GM18868 (cell line): ENCODE results near the gene LRRK2.
"Not testable (repeated sequence)": the region's sequence is repeated elsewhere in the genome, so short reads cannot be mapped to it uniquely, and the experiment has no call there.

ENCODE experiments used
- ATAC-seq: cut with Tn5 transposase; IDR thresholded peaks from one replicate; pipeline ENCODE4 v1.9.1; 2021; ENCODE audit warnings: mild to moderate bottlenecking, moderate library complexity; ENCODE audit not compliant: unreplicated experiment

LRRK2 gene

DNA sequence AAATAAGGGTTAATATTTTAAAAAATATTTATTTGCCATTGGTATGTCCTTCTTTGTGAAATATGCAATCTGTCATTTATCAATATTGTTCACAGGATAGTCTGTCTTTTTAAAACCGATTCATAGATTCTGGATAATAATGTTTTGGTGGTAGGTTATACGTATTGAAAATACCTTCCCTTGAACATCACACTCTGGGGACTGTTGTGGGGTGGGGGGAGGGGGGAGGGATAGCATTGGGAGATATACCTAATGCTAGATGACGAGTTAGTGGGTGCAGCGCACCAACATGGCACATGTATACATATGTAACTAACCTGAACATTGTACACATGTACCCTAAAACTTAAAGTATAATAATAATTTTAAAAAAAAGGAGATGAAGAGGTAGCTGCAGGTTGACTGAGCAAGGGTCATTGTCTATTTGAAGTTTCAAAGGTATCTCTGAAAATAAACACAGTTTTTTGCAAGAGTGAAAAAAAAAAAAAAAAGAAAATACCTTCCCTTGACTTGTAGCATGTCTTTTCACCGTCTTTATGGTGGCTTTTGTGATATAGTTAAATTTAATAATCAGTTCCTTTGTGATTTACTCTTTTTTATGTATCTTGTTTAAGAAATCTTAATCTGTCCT lies 19.8 kb downstream of the LRRK2 start:
- not testable (repeated sequence) for ATAC-seq

DNA sequence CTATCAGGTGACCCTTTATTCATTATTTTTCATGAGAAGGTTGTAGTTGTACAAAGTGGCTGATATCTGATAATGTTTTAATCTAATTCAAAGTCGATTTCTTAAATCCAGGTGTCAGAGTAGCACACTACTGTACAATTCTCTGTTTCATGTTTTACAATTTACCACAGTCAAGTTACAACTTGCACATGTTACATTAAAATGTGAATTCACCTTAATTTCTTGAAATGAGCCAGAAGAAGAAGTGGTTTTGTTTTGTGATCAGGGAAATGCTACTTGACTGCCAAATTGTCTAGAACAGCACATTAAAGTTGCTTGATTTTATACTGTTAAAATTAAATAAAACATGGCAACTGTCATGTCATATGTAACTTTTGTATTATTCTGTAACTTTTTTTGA lies 23.2 kb downstream of the LRRK2 start:
- ATAC-seq = no peak

DNA sequence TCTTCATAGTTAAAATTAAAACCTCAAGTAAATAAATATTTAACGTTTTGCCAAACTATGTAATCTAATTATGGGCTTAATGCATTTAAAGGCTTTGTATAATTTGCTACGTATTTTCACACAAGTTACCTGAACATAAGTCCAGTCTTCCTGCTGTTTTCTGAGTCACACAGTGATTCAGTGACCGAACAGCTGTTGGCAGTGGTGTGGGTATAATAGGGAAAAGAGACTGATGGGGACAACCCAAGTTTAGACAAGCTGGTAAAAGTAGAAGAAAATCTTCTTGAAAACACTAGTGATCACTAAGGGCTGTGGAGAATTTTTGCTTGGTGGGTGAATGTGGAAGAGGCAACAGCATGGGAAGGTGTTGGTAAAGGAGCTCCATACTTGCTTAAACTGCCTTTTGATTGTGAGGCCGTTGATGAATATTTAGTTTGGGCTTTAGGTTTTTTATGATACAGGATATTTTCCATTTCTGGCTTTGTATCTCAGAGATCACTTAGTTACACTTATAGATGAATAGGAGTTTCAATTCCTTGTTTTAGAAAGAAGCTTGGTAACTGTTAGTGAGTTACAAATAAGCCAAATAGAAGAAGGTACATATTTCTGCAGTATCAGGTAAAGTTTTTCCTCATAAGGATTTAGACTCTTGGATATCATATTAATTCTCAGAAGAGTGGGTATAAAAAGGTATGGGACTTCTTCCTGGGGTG lies 23.9 kb downstream of the LRRK2 start:
- ATAC-seq = peak; percentile 55

DNA sequence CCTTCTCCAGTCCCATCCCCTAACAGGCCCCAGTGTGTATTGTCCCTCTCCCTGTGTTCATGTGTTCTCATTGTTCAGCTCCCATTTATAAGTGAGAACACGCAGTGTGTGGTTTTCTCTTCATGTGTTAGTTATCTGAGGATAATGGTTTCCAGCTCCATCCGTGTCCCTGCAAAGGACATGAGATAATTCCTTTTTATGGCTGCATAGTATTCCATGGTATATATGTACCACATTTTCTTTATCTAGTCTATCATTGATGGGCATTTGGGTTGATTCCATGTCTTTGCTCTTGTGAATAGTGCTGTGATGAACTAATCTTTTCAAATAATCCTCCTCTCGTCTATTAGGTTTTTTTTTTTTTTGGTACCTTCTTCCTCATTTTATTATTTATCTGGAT lies 25.9 kb downstream of the LRRK2 start:
- not testable (repeated sequence) for ATAC-seq

DNA sequence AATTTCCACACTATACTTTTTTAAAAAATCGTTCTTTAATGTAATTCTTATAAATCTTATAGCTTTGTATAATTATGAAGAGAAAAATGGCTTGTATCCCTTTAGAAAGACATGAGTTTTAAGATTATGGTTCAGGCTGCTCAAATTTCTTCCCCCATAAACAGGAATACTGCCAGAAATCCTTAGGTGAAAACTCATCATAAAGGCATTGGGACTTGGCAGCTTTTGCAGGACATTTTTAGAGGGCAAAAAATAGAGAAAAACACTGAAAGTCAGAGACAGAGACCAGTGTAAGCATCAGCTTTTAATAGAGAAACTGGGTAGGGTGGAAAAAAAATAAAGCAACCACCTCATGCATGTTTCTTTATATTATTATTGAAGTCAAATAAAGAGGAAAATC lies 29.1 kb downstream of the LRRK2 start:
- ATAC-seq = no peak

DNA sequence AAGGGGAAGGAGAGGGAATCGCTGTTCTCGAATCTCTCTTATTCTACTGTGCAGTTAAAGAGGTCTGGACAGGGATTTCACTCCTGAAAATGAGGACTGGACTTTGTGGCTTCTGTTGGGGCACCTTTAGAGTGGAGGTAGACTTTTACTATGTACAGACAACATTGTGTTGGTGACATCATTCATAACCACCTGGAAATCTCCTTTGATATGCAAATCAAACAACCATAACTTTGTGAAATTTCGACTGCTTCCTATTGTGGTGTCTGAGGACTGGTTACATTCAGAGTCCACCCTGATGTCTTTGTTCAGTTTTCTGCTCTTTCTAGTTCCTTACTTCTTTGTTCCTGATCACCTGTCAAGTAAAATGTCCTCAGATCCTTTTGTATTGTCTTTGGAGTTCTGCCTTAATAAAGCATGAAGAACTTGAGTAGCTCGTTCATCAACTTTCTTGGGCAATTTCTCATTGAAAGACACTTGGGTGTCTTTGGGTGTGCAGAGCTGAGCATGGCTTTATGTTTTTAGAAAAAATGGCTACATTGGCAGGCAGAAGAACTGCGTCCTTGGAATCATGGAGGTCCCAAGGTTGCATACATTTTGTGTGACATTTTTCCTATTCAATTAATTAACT lies 29.8 kb downstream of the LRRK2 start:
- ATAC-seq = no peak

DNA sequence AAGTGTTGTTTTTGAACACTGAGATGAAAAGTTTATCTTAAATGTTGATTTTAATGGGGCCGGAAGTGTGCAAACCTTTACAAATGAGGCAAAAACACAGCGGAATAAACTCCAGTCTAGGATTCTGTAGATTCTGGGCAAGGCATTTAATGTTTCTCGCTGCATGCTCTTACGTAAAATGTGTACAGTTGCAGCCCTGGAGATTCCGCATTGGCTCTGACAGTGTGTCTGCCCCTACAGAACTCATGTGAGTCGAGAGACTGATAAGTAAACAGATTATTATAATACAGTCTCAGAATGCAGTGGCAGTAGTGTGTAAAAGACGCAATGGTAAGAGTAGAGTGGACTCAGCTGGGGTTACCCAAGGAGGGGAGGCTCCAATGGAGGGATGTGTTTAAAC lies 33.6 kb downstream of the LRRK2 start:
- ATAC-seq = no peak

DNA sequence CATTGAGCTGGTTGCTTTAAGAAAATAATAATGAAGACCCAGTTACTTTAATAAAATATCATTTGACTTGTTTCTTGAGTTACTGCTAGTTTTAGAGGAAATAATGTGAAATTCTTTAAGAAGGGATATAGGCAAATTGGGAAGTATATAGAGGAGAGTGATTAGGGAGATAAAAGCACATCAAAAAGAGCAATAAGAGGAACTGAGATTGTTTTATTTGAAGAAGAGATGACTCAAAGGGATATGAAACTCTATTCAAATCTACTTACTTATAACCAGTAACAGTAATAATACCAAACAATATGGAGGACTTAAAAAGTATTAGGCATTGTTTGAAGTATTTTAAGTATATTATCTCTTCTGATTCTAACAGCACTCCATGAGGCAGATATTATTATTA lies 37.1 kb downstream of the LRRK2 start:
- peak; percentile 88 for ATAC-seq

DNA sequence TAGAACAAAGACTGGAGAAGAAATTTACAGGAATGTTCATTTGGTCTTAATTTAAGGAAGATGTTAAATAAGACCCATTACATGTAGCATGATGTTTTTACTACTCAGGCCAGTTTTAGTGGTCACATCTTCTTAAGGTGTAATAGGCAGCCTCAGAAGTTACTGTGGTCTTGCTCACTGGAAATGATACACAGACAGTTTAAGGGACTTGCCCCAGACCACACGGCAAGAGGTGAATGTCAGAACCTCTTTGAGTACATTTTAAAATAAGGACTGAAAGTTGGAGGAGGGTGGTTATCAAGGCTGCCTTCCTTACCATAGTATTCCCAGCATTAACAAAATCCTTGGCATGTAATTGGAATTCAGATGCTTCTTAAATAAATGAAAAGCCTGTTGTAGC lies 37.9 kb downstream of the LRRK2 start:
- ATAC-seq = peak; percentile 86

DNA sequence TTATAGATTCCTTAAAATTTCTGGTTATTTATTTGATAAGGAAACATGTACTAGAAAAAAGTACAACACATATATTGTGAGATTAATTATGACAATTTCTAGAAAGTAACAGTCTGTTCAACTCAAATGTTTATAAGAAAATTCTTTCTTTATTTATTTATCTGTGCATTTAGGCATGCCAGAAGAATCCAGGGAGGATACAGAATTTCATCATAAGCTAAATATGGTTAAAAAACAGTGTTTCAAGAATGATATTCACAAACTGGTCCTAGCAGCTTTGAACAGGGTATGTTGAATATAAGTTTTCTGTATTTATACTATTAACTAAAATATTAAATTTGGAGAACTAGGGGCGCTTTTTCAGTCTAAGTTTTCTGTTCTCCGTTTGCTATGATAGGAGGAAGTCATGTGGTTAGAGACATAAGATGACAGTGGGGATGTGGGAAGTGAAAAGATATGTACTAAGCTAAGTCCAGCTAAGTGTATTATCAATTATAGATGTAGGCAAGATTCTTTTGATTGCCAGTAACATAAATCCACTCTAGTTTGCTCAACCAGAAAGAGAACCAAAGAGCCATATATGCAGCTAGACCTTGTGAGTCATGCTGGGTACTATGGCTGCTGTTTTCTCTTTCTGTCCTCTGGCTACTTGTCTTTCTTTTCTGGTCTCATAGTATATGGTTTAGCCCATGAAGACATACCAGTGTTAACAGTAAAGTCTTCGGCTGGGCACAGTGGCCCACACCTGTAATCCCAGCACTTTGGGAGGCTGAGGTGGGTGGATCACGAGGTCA lies 39.0 kb downstream of the LRRK2 start:
- no peak for ATAC-seq

DNA sequence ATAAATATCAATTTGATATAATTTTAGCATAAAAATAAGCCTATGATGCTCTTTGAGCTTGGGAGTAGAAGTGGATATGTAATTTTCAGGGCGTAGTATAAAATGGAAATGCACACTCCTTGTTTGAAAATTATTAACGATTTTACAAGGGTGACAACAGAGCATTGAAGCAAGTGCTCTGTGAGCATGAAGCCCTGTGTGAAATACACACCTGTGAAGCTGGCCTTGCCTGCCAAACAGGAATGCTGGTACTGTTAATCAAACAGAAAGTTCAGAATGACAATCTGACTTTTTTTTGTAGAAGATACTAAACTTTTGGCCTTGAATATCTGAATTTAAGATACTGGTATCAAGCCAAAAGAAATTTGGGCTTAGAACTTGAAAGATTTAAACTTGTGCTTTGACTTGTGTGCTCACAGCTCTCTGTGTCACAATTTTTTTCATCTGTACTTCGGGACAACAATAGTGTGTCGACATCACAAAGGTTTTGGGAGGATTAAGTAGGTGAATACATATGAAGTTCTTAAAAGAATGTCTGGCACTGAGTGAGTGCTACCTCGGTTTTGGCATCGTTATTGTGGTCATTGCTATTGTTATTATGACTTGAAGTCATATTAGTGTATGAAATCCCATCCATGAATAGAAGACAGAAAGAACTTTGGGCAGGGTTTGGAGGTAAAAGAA lies 47.3 kb downstream of the LRRK2 start:
- ATAC-seq = no peak

DNA sequence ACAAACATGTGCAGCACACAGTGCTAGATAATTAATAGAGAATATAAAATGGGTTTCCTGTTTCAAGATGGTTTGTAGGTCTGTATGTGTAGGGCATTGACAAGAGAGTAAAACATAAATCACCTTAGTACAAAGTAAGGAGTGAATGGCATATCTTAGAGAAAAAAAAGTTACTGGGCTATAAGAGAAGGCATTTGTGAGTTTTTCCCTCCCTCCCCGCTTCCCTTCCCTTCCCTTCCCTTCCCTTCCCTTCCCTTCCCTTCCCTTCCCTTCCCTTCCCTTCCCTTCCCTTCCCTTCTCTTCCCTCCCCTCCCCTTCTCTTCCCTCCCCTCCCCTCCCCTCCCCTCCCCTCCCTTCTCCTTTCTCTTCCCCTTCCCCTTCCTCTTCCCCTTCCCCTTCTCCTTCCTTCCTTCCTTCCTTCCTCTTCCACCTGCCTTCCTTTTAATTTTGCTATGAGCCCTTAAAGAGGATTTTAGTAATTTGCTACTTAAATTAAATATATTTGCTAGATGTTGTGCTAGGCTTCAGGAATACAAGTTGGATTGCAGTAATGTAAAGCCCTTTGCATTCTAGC lies 57.1 kb downstream of the LRRK2 start:
- ATAC-seq = no peak

DNA sequence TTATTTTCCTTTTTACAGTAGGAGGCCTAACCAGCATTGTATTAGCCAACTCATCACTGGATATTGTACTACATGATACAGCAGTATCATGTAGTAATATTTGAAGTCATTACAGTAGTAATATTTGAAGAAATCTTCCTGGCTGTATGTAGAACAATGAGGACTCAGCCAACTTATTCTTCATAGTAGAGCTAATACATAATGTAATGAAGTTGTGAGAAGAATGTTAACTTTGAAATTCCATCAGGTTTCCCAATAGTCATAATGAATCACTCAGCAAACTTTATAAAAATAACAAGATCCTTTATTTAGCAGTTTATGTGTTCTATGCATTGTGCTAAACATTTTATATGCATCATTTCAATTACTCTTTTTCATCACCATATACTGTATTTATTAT lies 61.8 kb downstream of the LRRK2 start:
- no peak for ATAC-seq

DNA sequence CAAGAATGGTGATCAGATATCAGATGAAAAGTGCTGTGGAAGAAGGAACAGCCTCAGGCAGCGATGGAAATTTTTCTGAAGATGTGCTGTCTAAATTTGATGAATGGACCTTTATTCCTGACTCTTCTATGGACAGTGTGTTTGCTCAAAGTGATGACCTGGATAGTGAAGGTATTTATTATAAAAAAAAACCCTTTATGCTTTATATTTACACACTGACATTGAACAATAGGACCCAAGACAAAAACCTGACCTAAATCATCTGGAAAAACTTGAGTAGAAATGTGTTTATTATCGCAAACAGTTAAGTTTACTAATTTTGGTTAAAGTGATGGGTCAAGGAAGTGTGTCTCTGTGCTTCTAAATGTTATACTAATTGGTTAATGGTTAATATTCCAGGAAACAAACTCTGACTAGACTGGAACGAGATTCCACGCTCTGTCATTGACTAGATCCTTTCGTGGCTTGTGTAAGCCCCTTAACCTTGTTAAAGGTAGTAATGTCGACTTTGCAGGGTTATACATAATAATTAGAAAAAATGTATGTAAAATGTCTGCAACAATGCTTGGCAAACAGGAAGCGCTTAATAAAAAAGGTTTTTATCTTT lies 62.7 kb downstream of the LRRK2 start:
- ATAC-seq = no peak

DNA sequence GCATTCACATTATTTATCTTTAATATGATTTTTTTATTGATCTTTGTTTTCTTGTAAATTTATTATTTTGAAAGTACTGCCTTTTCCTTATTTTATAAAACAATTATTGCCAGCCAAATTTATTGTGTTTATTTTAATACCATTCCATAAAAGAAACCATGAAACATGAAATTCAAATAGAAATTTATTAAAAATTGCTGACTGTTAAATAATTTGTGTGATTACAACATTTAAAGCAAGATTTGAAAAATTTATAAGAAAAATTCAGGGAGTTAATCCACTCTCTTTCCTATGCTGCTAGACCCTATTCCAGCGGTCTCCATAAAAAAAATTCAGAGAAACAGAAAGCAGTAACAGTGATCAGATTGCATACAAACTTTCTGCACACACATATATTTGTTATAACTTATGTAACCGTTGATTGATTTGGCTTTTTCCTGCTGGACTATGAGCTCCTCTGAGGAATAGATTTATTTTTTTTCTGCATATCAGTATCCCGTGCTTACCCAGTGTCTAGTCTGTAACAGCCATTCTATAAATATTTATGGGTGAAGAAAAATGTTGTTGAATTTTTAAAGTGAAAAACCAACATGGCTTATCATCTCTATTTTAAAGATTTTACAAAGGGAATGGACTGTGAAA lies 68.1 kb downstream of the LRRK2 start:
- no peak for ATAC-seq

DNA sequence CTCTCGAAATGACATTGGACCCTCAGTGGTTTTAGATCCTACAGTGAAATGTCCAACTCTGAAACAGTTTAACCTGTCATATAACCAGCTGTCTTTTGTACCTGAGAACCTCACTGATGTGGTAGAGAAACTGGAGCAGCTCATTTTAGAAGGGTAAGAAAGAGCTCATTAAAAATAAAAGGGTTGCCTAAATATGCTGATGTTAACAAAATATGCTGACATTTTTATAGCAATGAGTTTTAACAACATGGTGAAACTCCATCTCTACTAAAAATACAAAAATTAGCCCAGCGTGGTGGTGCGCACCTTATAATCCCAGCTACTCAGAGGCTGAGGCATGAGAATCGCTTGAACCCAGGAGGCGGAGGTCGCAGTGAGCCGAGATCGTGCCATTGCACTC lies 73.5 kb downstream of the LRRK2 start:
- no peak for ATAC-seq

DNA sequence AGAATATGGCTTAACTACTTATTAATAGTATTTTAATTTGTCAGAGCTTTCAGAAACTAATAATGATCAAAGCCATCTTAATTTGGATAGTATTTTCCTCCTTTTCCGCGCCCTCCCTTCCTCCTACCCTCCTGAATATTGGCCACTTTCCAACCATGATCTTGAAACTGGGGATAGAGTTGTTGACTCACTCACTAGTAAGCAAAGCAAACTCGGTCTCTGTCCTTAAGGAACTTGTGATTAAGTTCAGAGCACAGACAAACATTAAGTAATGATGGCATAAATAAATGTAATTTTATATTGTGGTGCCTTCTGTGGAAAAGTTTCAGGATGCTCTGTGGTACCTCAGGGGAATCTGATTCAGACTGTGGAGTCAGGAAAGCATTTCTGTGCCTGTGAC lies 75.7 kb downstream of the LRRK2 start:
- no peak for ATAC-seq

DNA sequence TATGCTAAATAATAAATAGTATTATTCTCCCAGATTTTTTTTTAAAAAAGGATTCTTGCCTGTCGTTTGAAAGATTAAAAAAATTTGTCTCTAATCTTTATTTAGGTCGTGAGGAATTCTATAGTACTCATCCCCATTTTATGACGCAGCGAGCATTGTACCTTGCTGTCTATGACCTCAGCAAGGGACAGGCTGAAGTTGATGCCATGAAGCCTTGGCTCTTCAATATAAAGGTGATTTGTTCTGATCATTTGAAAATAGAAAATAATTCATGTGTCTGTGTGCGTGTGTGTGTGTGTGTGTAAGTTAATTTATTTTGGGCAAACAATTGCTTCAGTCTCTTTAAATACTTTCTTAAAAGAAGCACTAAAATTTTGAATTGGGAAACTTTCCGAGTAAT lies 84.2 kb downstream of the LRRK2 start:
- ATAC-seq = no peak

DNA sequence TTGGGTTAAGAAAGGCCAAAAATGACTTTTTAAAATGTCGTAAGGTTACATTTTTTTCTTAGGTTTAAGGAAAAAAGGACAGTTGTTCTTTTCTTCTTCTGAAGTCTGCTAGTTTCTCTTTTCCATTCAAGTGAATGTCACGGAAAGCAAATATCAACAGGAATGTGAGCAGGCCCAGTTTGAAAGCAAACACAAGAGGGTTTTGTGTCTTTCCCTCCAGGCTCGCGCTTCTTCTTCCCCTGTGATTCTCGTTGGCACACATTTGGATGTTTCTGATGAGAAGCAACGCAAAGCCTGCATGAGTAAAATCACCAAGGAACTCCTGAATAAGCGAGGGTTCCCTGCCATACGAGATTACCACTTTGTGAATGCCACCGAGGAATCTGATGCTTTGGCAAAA lies 85.4 kb downstream of the LRRK2 start:
- no peak for ATAC-seq

DNA sequence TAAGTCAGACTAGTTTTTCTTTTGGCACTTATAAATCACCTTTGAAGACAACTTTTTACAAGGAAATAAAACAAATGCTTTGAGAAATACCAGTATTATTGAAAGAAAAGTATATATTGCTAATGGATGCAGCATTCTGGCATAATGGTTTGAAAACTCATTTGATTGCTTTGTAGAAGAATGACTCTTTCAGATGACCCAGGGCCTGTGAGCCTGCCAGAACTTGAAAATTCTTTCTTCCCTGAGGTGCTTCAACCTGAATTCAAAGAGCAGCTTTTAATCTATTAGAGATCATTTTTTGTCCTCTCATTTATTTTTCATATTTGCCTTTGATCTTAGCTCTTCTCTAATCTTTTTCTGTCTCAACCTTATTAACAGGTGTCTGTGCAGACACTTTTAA lies 87.4 kb downstream of the LRRK2 start:
- no peak for ATAC-seq
